Measurements from ENCODE around the gene ARMH3.
A peak's percentile ranks its signal among the peaks of the same experiment; 100 is the strongest.
"Not testable (repeated sequence)": the region's sequence is repeated elsewhere in the genome, so short reads cannot be mapped to it uniquely, and the experiment has no call there.

Gene ARMH3

GRCh38 chr10:102055647-102056419 lies at the start of gene ARMH3:
Gene ARMH3, minus strand, starts transcription at chr10:102056173. Its CDS starts 16,059 bp downstream, at chr10:102040114.
- DNase-seq: peak; percentile 99

- no peak for DNase-seq
These were observed 46.4 kb upstream of the ARMH3 start for GRCh38 chr10:102102421-102102820.

GRCh38 chr10:102101152-102101551 lies 45.2 kb upstream of the ARMH3 start:
- peak; percentile 36 for DNase-seq

- DNase-seq: no peak
These were observed 40.5 kb upstream of the ARMH3 start for GRCh38 chr10:102096449-102096848.

GRCh38 chr10:102090772-102091171 lies 34.8 kb upstream of the ARMH3 start:
- no peak for DNase-seq

GRCh38 chr10:102086196-102086595 lies 30.2 kb upstream of the ARMH3 start:
- no peak for DNase-seq

- no peak for DNase-seq
These were observed 29.4 kb upstream of the ARMH3 start for GRCh38 chr10:102085336-102085735.

- DNase-seq: no peak
These were observed 27.6 kb upstream of the ARMH3 start for GRCh38 chr10:102083541-102083940.

- peak; percentile 90 for DNase-seq
These were observed 16.9 kb upstream of the ARMH3 start for GRCh38 chr10:102072673-102073527.

- DNase-seq: no peak
These were observed 13.1 kb upstream of the ARMH3 start for GRCh38 chr10:102069071-102069470.

- peak; percentile 50 for DNase-seq
These were observed 12.2 kb upstream of the ARMH3 start for GRCh38 chr10:102068216-102068615.

- no peak for DNase-seq
These were observed 11.3 kb upstream of the ARMH3 start for GRCh38 chr10:102067091-102067916.

- DNase-seq: peak; percentile 16
These were observed 10.6 kb upstream of the ARMH3 start for GRCh38 chr10:102066399-102067088.

- peak; percentile 70 for DNase-seq
These were observed 9.8 kb upstream of the ARMH3 start for GRCh38 chr10:102065561-102066398.

GRCh38 chr10:102064868-102065560 lies 9.0 kb upstream of the ARMH3 start, which contains the start of gene HPS6:
Gene HPS6, plus strand, starts transcription at chr10:102065349. Its CDS starts 126 bp downstream, at chr10:102065475.
- peak; percentile 97 for DNase-seq

GRCh38 chr10:102064503-102064867 lies 8.5 kb upstream of the ARMH3 start:
- no peak for DNase-seq

GRCh38 chr10:102059987-102060386 lies 4.0 kb upstream of the ARMH3 start:
- DNase-seq: no peak

- not testable (repeated sequence) for DNase-seq
These were observed 909 bp downstream of the ARMH3 start for GRCh38 chr10:102054881-102055646.

- no peak for DNase-seq
These were observed 9.9 kb downstream of the ARMH3 start for GRCh38 chr10:102046095-102046494.

- DNase-seq: no peak
These were observed 10.7 kb downstream of the ARMH3 start for GRCh38 chr10:102045292-102045691.
